Caco-2 (cell line): ENCODE results near the gene AVL9. TPM values are rescaled to one million over a fixed set of nuclear protein-coding genes. Genes with fewer than 3 reads are reported as not detected.
"Not testable (repeated sequence)": the region's sequence is repeated elsewhere in the genome, so short reads cannot be mapped to it uniquely, and the experiment has no call there.

Experiments used
- BruUV-seq: library from RNA; stranded (reverse); fragments of 400-500 nt; replicated peaks from 2 replicates; lab custom pipeline; 2021; lab: Mats Ljungman, UMichigan
- CTCF ChIA-PET: fragments of 300-600 bp; sonication (Branson Sonifier 250); formaldehyde crosslinking; loops from one replicate; lab custom pipeline; 2022; ENCODE audit warnings: antibody characterized with exemption; lab: Charles Lee
- POLR2A ChIA-PET: fragments of 300-600 bp; sonication (Branson Sonifier 250); formaldehyde crosslinking; loops from one replicate; lab custom pipeline; 2022; ENCODE audit warnings: antibody characterized with exemption; lab: Charles Lee
- DNase-seq, 2 experiments: peaks; one replicate each; pipeline versions ENCODE4 v3.0.0 to v3.0.0-alpha.2; 2020 to 2022
- H3K27me3 ChIP-seq: replicated peaks from 2 replicates; pipeline ENCODE4 v1.6.0; 2011; ENCODE audit warnings: low read length; ENCODE audit not compliant: control insufficient read depth, insufficient read depth
- H3K36me3 ChIP-seq: 2 replicates; pipeline ENCODE4 v1.5.1; 2011; ENCODE audit warnings: low read length; ENCODE audit not compliant: control insufficient read depth, insufficient read depth
- H3K4me1 ChIP-seq: fragments of 250-450 bp; sonication (Bioruptor Pico); 2 replicates; pipeline ENCODE4 v1.5.1; 2020; ENCODE audit warnings: mild to moderate bottlenecking
- H3K4me3 ChIP-seq: 2 replicates; pipeline ENCODE4 v1.5.1; 2011; ENCODE audit warnings: low read depth, mild to moderate bottlenecking, control low read depth, low read length
- H3K9me3 ChIP-seq: fragments of 250-450 bp; sonication (Bioruptor Pico); 2 replicates; pipeline ENCODE4 v1.5.1; 2020; ENCODE audit warnings: mild to moderate bottlenecking, moderate library complexity
- H3K27ac Mint-ChIP-seq: one replicate; pipeline ENCODE4 v1.8.0; 2022; ENCODE audit warnings: mixed read lengths; ENCODE audit not compliant: unreplicated experiment
- H3K27me3 Mint-ChIP-seq: one replicate; pipeline ENCODE4 v1.8.0; 2022; ENCODE audit warnings: mixed read lengths; ENCODE audit not compliant: insufficient read depth, unreplicated experiment
- H3K36me3 Mint-ChIP-seq: one replicate; pipeline ENCODE4 v1.8.0; 2022; ENCODE audit warnings: mild to moderate bottlenecking, mixed read lengths; ENCODE audit not compliant: insufficient read depth, unreplicated experiment
- H3K4me1 Mint-ChIP-seq: one replicate; pipeline ENCODE4 v1.8.0; 2022; ENCODE audit warnings: low read depth, mixed read lengths; ENCODE audit not compliant: unreplicated experiment
- H3K4me3 Mint-ChIP-seq: one replicate; pipeline ENCODE4 v1.8.0; 2022; ENCODE audit warnings: mild to moderate bottlenecking, moderate library complexity, mixed read lengths; ENCODE audit not compliant: unreplicated experiment
- H3K9me3 Mint-ChIP-seq: one replicate; pipeline ENCODE4 v1.8.0; 2022; ENCODE audit warnings: mixed read lengths; ENCODE audit not compliant: unreplicated experiment
- intact Hi-C: fragments of 100-400 bp; cut with micrococcal nuclease; formaldehyde crosslinking; loops from one replicate; pipeline ENCODE4 v1.10.0; 2022; ENCODE audit not compliant: unreplicated experiment
- total RNA-seq: library from RNA; stranded (reverse); gene quantifications from 2 replicates; pipeline ENCODE4 v1.2.3, GENCODE V29; 2022
- TF ChIP-seq, protein P1 (sequence below), 2 experiments: fragments of 200-600 bp in 1 of 2; IDR thresholded peaks; 1 replicate in 1 of 2; 2 replicates in 1 of 2; pipeline versions ENCODE4 v1.5.1 to v1.8.0; 2011 to 2022; ENCODE audit warnings: antibody characterized with exemption in 1 of 2, control low read depth in 1 of 2, inconsistent platforms in 1 of 2, low read depth in 1 of 2, low read length in 1 of 2, mild to moderate bottlenecking in 1 of 2, moderate library complexity in 1 of 2; ENCODE audit not compliant: insufficient read depth in 1 of 2, severe bottlenecking in 1 of 2, unreplicated experiment in 1 of 2

The AVL9 gene
- total RNA-seq, 1 experiment from 2014 or later: 39.7 TPM

DNA sequence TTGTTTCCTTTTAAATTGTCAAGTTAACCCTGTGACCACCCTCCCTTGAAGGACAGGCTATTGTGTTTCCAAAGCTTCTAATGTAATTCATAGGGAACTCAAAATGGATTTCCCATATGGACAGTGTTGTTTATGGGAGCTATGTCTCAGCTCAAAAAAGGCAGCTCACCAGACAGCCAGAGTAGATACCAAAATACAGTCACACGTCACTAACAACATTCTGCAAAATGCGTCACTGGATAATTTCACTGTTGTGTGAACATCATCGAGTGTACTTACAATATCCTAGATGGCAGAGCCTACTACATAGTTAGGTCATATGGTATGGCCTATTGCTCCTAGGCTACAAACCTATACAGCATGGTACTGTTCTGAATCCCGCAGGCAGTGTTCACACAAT is 97.4 kb downstream of the AVL9 start:
- no peaks in the 10 kb centered on the region for H3K9me3 ChIP-seq
- BruUV-seq: no TSS peak
- Mint-ChIP-seq H3K4me3 (no peak overlapping the region), H3K27ac (no peak overlapping the region), H3K27me3 (no peaks in the 10 kb centered on the region), H3K36me3 (peaks cover 12% of the 10 kb centered on the region), H3K9me3 (no peaks in the 10 kb centered on the region), H3K4me1 (peaks cover 4% of the 10 kb centered on the region)
- CTCF ChIA-PET: no interaction called here
- TF ChIP-seq, protein P1, sequence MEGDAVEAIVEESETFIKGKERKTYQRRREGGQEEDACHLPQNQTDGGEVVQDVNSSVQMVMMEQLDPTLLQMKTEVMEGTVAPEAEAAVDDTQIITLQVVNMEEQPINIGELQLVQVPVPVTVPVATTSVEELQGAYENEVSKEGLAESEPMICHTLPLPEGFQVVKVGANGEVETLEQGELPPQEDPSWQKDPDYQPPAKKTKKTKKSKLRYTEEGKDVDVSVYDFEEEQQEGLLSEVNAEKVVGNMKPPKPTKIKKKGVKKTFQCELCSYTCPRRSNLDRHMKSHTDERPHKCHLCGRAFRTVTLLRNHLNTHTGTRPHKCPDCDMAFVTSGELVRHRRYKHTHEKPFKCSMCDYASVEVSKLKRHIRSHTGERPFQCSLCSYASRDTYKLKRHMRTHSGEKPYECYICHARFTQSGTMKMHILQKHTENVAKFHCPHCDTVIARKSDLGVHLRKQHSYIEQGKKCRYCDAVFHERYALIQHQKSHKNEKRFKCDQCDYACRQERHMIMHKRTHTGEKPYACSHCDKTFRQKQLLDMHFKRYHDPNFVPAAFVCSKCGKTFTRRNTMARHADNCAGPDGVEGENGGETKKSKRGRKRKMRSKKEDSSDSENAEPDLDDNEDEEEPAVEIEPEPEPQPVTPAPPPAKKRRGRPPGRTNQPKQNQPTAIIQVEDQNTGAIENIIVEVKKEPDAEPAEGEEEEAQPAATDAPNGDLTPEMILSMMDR (IDR thresholded peaks at IDR 0.05; ENCODE audit: insufficient read depth in 1 of 2, low read depth in 1 of 2, low read length in 1 of 2, severe bottlenecking in 1 of 2, unreplicated experiment in 1 of 2): no peak
- H3K4me1 ChIP-seq: peaks cover 11% of the 10 kb centered on the region
- no peak for DNase-seq
- H3K4me3 ChIP-seq: no peak overlapping the region
- H3K36me3 ChIP-seq: no peaks in the 10 kb centered on the region
- H3K27me3 ChIP-seq: no peaks in the 10 kb centered on the region
- POLR2A ChIA-PET: no interaction called here
- intact Hi-C loops: no loop called here

DNA sequence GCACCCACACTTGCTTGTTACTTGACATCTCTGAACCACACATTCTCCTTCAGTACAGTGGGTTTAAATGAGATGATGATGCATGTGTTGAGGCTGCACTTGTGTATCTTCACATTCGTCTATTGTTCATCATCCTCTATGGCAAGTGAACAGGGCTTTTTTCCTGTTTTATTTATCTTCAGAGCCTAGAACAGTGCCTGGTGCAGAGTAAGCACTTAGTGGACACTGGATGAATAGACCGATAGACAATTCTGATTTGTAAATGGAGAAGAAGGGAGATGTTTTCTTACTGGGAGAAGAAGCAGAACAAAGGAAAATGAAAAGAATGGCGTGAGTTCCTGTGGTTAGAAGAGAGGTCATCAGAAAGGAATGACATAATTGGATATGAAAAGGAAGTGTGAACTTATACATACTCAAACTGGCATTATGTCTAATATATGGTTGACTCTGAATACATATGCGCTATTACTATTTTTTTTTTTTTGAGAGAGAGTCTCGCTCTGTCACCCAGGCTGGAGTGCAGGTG is 99.7 kb downstream of the AVL9 start:
- Mint-ChIP-seq H3K9me3 (no peaks in the 10 kb centered on the region), H3K36me3 (peaks cover 12% of the 10 kb centered on the region), H3K27ac (no peak overlapping the region), H3K4me1 (no peaks in the 10 kb centered on the region), H3K4me3 (no peak overlapping the region), H3K27me3 (no peaks in the 10 kb centered on the region)
- ChIA-PET POLR2A (no interaction called here), CTCF (no interaction called here)
- Histone ChIP-seq H3K27me3 (no peaks in the 10 kb centered on the region), H3K36me3 (no peaks in the 10 kb centered on the region), H3K4me3 (no peak overlapping the region), H3K4me1 (no peaks in the 10 kb centered on the region), H3K9me3 (no peaks in the 10 kb centered on the region)
- no TSS peak for BruUV-seq
- intact Hi-C loops: no loop called here
- DNase-seq: no peak
- TF ChIP-seq, protein P1 (IDR thresholded peaks at IDR 0.05; ENCODE audit: insufficient read depth in 1 of 2, low read depth in 1 of 2, low read length in 1 of 2, severe bottlenecking in 1 of 2, unreplicated experiment in 1 of 2): no peak

- DNase-seq, H3K27ac Mint-ChIP-seq, CTCF ChIA-PET, BruUV-seq, H3K27me3 ChIP-seq, POLR2A ChIA-PET, H3K36me3 ChIP-seq, H3K4me3 ChIP-seq, H3K4me1 ChIP-seq, H3K9me3 ChIP-seq, H3K36me3 Mint-ChIP-seq, H3K4me3 Mint-ChIP-seq, intact Hi-C loops, H3K4me1 Mint-ChIP-seq, H3K27me3 Mint-ChIP-seq: not testable (repeated sequence)
- H3K9me3 Mint-ChIP-seq: peaks cover 19% of the 10 kb centered on the region
These were observed 105.9 kb downstream of the AVL9 start for GRCh38 chr7:32601196-32601595.

DNA sequence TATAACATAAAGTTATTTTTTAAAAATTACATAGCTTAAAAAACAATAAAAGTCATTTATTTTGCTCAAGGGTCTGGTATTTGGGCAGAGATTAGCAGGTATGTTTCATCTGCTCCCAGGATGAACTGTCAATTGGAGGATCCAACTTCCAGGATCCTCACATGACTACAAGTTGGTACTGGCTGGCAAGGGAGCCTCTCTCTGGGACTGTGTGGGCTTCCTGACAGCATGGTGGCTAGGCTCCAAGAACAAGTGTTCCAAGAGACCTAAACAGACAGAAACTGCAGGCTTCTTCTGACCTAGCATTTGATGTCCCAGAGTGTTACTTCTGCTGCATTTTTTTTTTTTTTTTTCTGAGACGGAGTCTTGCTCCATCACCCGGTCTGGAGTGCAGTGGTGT is 107.2 kb downstream of the AVL9 start:
- no peaks in the 10 kb centered on the region for H3K4me1 ChIP-seq
- H3K9me3 ChIP-seq: peaks cover 4% of the 10 kb centered on the region
- intact Hi-C loops: no loop called here
- no peaks in the 10 kb centered on the region for H3K4me1 Mint-ChIP-seq
- H3K27me3 Mint-ChIP-seq: no peaks in the 10 kb centered on the region
- ChIA-PET POLR2A (no interaction called here), CTCF (no interaction called here)
- DNase-seq: no peak
- no peak overlapping the region for H3K4me3 Mint-ChIP-seq
- H3K27ac Mint-ChIP-seq: no peak overlapping the region
- H3K27me3 ChIP-seq: no peaks in the 10 kb centered on the region
- BruUV-seq: no TSS peak
- peaks cover 19% of the 10 kb centered on the region for H3K9me3 Mint-ChIP-seq
- TF ChIP-seq, protein P1 (IDR thresholded peaks at IDR 0.05; ENCODE audit: insufficient read depth in 1 of 2, low read depth in 1 of 2, low read length in 1 of 2, severe bottlenecking in 1 of 2, unreplicated experiment in 1 of 2): no peak
- H3K4me3 ChIP-seq: no peak overlapping the region
- H3K36me3 Mint-ChIP-seq: no peaks in the 10 kb centered on the region
- H3K36me3 ChIP-seq: no peaks in the 10 kb centered on the region

DNA sequence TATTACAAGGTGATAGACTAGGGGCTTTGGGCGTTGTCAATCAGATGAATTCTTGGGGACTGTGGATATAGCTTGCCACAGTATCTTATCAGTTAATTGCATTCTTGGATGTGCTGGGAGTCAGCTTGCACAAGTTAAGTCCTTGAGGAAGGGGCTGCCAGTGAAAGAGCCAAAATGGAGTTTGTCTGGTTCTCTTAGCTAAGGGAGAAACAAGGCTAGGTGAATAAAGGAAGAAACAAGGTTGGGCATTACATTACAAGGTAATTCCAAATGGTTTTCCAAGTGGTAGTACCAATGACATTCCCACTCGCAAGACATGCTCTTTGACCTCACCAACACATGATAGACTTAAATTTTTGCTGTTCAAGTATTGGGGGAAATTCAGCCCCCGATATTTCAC is 108.2 kb downstream of the AVL9 start:
- H3K4me3 ChIP-seq, POLR2A ChIA-PET, CTCF ChIA-PET, H3K4me1 Mint-ChIP-seq, H3K36me3 Mint-ChIP-seq, BruUV-seq, intact Hi-C loops, H3K27me3 ChIP-seq, H3K27me3 Mint-ChIP-seq, H3K9me3 ChIP-seq, H3K4me1 ChIP-seq, H3K4me3 Mint-ChIP-seq, DNase-seq, H3K36me3 ChIP-seq, H3K27ac Mint-ChIP-seq: not testable (repeated sequence)
- H3K9me3 Mint-ChIP-seq: peaks cover 19% of the 10 kb centered on the region
